A549 (cell line): ENCODE measurements around the gene SLC38A4. TPM values are rescaled to one million over a fixed set of nuclear protein-coding genes. Genes with fewer than 3 reads are reported as not detected.

ENCODE experiments used
- ATAC-seq, 2 experiments: fragments of 200-7000 bp in 1 of 2; fragments of >200 bp in 1 of 2; cut with Nextera tagmentation in 1 of 2; cut with Tn5 transposase in 1 of 2; 3 replicates each; pipeline versions ENCODE4 v1.8.0 to v1.9.1; 2018 to 2020; ENCODE audit warnings: mild to moderate bottlenecking in 1 of 2, moderate library complexity in 1 of 2
- CTCF ChIA-PET: fragments of 300-600 bp; sonication (Branson Sonifier 250); formaldehyde crosslinking; extraction: SDS; loops from one replicate; lab custom pipeline; 2021; ENCODE audit warnings: antibody characterized with exemption, inconsistent platforms; lab: Yijun Ruan, JAX
- POLR2A ChIA-PET: fragments of 350-600 bp; formaldehyde crosslinking; extraction: SDS; loops from one replicate; lab custom pipeline; 2021; ENCODE audit warnings: antibody characterized with exemption, inconsistent platforms; lab: Yijun Ruan, JAX
- DNase-seq, 2 experiments: peaks; one replicate each; pipeline versions ENCODE4 v3.0.0 to v3.0.0-alpha.2; 2011 to 2016; ENCODE audit warnings: low read depth in 1 of 2, low spot score in 1 of 2
- FAIRE-seq: peaks from 2 replicates; lab custom pipeline; 2011; peaks lifted over from hg19 to GRCh38; lab: Jason Lieb, UNC
- H3K27ac ChIP-seq, 2 experiments: fragments of >200 bp; sonication (Bioruptor Twin); formaldehyde crosslinking; 3 replicates each; pipeline ENCODE4 v1.5.1; 2016 to 2017
- H3K4me1 ChIP-seq: fragments of >200 bp; sonication (Bioruptor Twin); formaldehyde crosslinking; 3 replicates; pipeline ENCODE4 v1.6.1; 2016
- H3K4me2 ChIP-seq: fragments of >200 bp; sonication (Bioruptor Twin); formaldehyde crosslinking; 3 replicates; pipeline ENCODE4 v1.6.1; 2016
- H3K4me3 ChIP-seq: fragments of >200 bp; sonication (Bioruptor Twin); formaldehyde crosslinking; 3 replicates; pipeline ENCODE4 v1.5.1; 2016
- H3K9me3 ChIP-seq: fragments of >200 bp; sonication (Bioruptor Twin); formaldehyde crosslinking; 3 replicates; pipeline ENCODE4 v1.6.1; 2016
- BHLHE40 ChIP-seq: IDR thresholded peaks from 2 replicates; pipeline ENCODE4 v1.6.1; 2012; ENCODE audit warnings: low read depth, low read length, inconsistent platforms
- CBX2 ChIP-seq: fragments of 200-600 bp; sonication (generic); IDR thresholded peaks from 2 replicates; pipeline ENCODE4 v1.6.1; 2016; ENCODE audit warnings: low read depth, mild to moderate bottlenecking, borderline replicate concordance
- CHD2 ChIP-seq: fragments of 150-350 bp; IDR thresholded peaks from 2 replicates; pipeline ENCODE4 v1.6.1; 2014; ENCODE audit warnings: low read length; ENCODE audit not compliant: partially characterized antibody
- CHD4 ChIP-seq: fragments of 200-600 bp; sonication (generic); IDR thresholded peaks from 2 replicates; pipeline ENCODE4 v1.6.1; 2016; ENCODE audit warnings: antibody characterized with exemption, mild to moderate bottlenecking, borderline replicate concordance
- EHF ChIP-seq: fragments of 250-450 bp; sonication (Bioruptor Pico); IDR thresholded peaks from 2 replicates; pipeline ENCODE4 v1.5.0; 2020; ENCODE audit warnings: mild to moderate bottlenecking
- EHMT2 ChIP-seq: fragments of 200-600 bp; sonication (generic); IDR thresholded peaks from 2 replicates; pipeline ENCODE4 v1.6.1; 2016; ENCODE audit warnings: antibody characterized with exemption, low read depth, mild to moderate bottlenecking, moderate library complexity
- EP300 ChIP-seq, 2 experiments: fragments of >200 bp; sonication (Bioruptor Twin); formaldehyde crosslinking; IDR thresholded peaks; 2 replicates in 1 of 2; 3 replicates in 1 of 2; pipeline ENCODE4 v1.6.1; 2016 to 2017
- ESRRA ChIP-seq: fragments of 150-350 bp; IDR thresholded peaks from 2 replicates; pipeline ENCODE4 v1.6.1; 2014; ENCODE audit warnings: mild to moderate bottlenecking, low read length, borderline replicate concordance
- FOSB ChIP-seq: fragments of 250-450 bp; sonication (Bioruptor Pico); IDR thresholded peaks from 2 replicates; pipeline ENCODE4 v1.5.0; 2020; ENCODE audit warnings: mild to moderate bottlenecking, moderate library complexity
- HEYL ChIP-seq: fragments of 250-450 bp; sonication (Bioruptor Pico); IDR thresholded peaks from 2 replicates; pipeline ENCODE4 v1.8.0; 2021; ENCODE audit warnings: mild to moderate bottlenecking, moderate library complexity
- HOXA7 ChIP-seq: fragments of 250-450 bp; sonication (Bioruptor Pico); IDR thresholded peaks from 2 replicates; pipeline ENCODE4 v1.5.0; 2020; ENCODE audit warnings: mild to moderate bottlenecking, moderate library complexity
- HOXB13 ChIP-seq: fragments of 250-450 bp; sonication (Bioruptor Pico); IDR thresholded peaks from 2 replicates; pipeline ENCODE4 v1.5.0; 2020; ENCODE audit warnings: low read depth, mild to moderate bottlenecking, moderate library complexity
- JUNB ChIP-seq: fragments of >200 bp; sonication (Bioruptor Twin); formaldehyde crosslinking; IDR thresholded peaks from 2 replicates; pipeline ENCODE4 v1.6.1; 2016
- MAFK ChIP-seq: fragments of 450-650 bp; IDR thresholded peaks from 2 replicates; pipeline ENCODE4 v1.6.1; 2014; ENCODE audit not compliant: partially characterized antibody
- MAZ ChIP-seq: fragments of 150-350 bp; IDR thresholded peaks from 2 replicates; pipeline ENCODE4 v1.6.1; 2014; ENCODE audit warnings: antibody characterized with exemption, low read depth, low read length, borderline replicate concordance
- NFE2L2 ChIP-seq: fragments of 150-350 bp; conservative IDR thresholded peaks from 2 replicates; pipeline ENCODE4 v1.6.1; 2014; ENCODE audit warnings: low read length
- NPAS2 ChIP-seq: fragments of 250-450 bp; sonication (Bioruptor Pico); IDR thresholded peaks from 2 replicates; pipeline ENCODE4 v1.8.0; 2022; ENCODE audit warnings: mild to moderate bottlenecking, moderate library complexity, borderline replicate concordance
- PHF8 ChIP-seq: fragments of 200-600 bp; sonication (generic); IDR thresholded peaks from 2 replicates; pipeline ENCODE4 v1.6.1; 2016; ENCODE audit warnings: low read depth, mild to moderate bottlenecking, antibody characterized with exemption, moderate library complexity, borderline replicate concordance
- POLR2A ChIP-seq: IDR thresholded peaks from 2 replicates; pipeline ENCODE4 v1.6.1; 2012; ENCODE audit warnings: mild to moderate bottlenecking, low read length
- POLR2AphosphoS2 ChIP-seq: conservative IDR thresholded peaks from 2 replicates; pipeline ENCODE4 v1.6.1; 2012; ENCODE audit warnings: low read length, improper control_type of control experiment, inconsistent platforms
- RARB ChIP-seq: fragments of 250-450 bp; sonication (Bioruptor Pico); IDR thresholded peaks from 2 replicates; pipeline ENCODE4 v1.8.0; 2021; ENCODE audit warnings: mild to moderate bottlenecking, moderate library complexity
- SMC3 ChIP-seq: fragments of >200 bp; sonication (Bioruptor Twin); formaldehyde crosslinking; IDR thresholded peaks from 3 replicates; pipeline ENCODE4 v1.6.1; 2018; ENCODE audit warnings: inconsistent platforms
- SREBF2 ChIP-seq: fragments of 450-650 bp; IDR thresholded peaks from 2 replicates; pipeline ENCODE4 v1.6.1; 2014; ENCODE audit warnings: mild to moderate bottlenecking, moderate library complexity
- ZFP36 ChIP-seq: fragments of 450-650 bp; IDR thresholded peaks from 2 replicates; pipeline ENCODE4 v1.6.1; 2014; ENCODE audit warnings: borderline replicate concordance; ENCODE audit not compliant: partially characterized antibody
- ZNF302 ChIP-seq: fragments of 250-450 bp; sonication (Bioruptor Pico); IDR thresholded peaks from 2 replicates; pipeline ENCODE4 v1.9.0; 2021; ENCODE audit warnings: inconsistent platforms, mild to moderate bottlenecking, moderate library complexity
- WGBS: methylation state at CpG from one replicate; pipeline ENCODE4 v1.1.6; 2017; ENCODE audit errors: missing lambda C conversion rate; 5-methylcytosine and 5-hydroxymethylcytosine counted together
- polyA plus RNA-seq, 4 experiments: library from polyadenylated mRNA; depleted of rRNA in 3 of 4; stranded (reverse); fragments of >200 nt; fragmentation: RNase III in 1 of 4; extraction: RNeasy Plus Mini Kit Qiagen cat#74134 plus additional on column Dnase treatment in 1 of 4; gene quantifications; 2 replicates in 3 of 4; 3 replicates in 1 of 4; pipeline ENCODE4 v1.2.3, GENCODE V29; 2011 to 2017
- TF ChIP-seq, protein P1 (sequence below): fragments of >200 bp; sonication (Bioruptor Twin); formaldehyde crosslinking; IDR thresholded peaks from 3 replicates; pipeline ENCODE4 v1.6.1; 2016
- TF ChIP-seq, protein P2 (sequence below): fragments of 200-600 bp; sonication (generic); IDR thresholded peaks from 2 replicates; pipeline ENCODE4 v1.6.1; 2016; ENCODE audit warnings: antibody characterized with exemption, mild to moderate bottlenecking, moderate library complexity
- TF ChIP-seq, protein P3 (sequence below): IDR thresholded peaks from 2 replicates; pipeline ENCODE4 v1.6.1; 2012
- TF ChIP-seq, protein P4 (sequence below): fragments of 250-450 bp; sonication (Bioruptor Pico); IDR thresholded peaks from 2 replicates; pipeline ENCODE4 v1.5.0; 2021; ENCODE audit warnings: mild to moderate bottlenecking, moderate library complexity, borderline replicate concordance
- TF ChIP-seq, protein P5 (sequence below): fragments of >200 bp; sonication (Bioruptor Twin); formaldehyde crosslinking; IDR thresholded peaks from 2 replicates; pipeline ENCODE4 v1.6.1; 2016

Gene SLC38A4
- polyA plus RNA-seq, 2 of the 4 experiments (the other 2 are of a cell fraction) = 0.09 to 0.30 TPM

DNA sequence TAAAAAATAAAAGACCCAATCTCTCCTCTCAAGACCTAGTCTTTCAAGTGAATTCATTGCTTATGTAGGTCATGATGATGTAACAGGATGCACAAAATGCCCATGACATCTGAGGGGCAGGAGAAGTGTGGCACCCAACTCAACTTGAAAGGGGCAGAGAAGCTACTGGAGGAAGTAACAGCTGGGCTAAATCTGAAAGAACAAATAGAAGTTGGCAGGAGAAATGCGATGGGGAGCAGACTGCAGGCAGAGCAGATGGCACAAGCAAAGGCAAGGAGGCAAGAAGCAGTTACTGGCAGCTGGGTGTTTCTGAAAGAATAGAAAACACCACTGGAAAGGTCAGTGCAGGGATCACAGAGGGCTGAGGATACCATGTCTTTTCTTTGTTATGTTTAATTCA, 14.6 kb downstream of the SLC38A4 start:
- Histone ChIP-seq H3K4me1 (no peaks in the 10 kb centered on the region), H3K4me3 (no peak overlapping the region), H3K4me2 (no peak overlapping the region), H3K9me3 (no peaks in the 10 kb centered on the region), H3K27ac (no peak overlapping the region)
- no peak for TF ChIP-seq ESRRA
- TF ChIP-seq, protein P1, sequence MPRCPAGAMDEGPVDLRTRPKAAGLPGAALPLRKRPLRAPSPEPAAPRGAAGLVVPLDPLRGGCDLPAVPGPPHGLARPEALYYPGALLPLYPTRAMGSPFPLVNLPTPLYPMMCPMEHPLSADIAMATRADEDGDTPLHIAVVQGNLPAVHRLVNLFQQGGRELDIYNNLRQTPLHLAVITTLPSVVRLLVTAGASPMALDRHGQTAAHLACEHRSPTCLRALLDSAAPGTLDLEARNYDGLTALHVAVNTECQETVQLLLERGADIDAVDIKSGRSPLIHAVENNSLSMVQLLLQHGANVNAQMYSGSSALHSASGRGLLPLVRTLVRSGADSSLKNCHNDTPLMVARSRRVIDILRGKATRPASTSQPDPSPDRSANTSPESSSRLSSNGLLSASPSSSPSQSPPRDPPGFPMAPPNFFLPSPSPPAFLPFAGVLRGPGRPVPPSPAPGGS = no peak
- no peak for TF ChIP-seq BHLHE40
- no peak for TF ChIP-seq HOXA7 (CRISPR knock-in tag)
- TF ChIP-seq EP300 (IDR thresholded peaks at IDR 0.05) = no peak
- TF ChIP-seq EHMT2 = no peak
- no peak for TF ChIP-seq MAZ
- TF ChIP-seq CBX2 = no peak
- no peak for TF ChIP-seq SREBF2
- no peak for TF ChIP-seq POLR2AphosphoS2
- TF ChIP-seq, protein P2, sequence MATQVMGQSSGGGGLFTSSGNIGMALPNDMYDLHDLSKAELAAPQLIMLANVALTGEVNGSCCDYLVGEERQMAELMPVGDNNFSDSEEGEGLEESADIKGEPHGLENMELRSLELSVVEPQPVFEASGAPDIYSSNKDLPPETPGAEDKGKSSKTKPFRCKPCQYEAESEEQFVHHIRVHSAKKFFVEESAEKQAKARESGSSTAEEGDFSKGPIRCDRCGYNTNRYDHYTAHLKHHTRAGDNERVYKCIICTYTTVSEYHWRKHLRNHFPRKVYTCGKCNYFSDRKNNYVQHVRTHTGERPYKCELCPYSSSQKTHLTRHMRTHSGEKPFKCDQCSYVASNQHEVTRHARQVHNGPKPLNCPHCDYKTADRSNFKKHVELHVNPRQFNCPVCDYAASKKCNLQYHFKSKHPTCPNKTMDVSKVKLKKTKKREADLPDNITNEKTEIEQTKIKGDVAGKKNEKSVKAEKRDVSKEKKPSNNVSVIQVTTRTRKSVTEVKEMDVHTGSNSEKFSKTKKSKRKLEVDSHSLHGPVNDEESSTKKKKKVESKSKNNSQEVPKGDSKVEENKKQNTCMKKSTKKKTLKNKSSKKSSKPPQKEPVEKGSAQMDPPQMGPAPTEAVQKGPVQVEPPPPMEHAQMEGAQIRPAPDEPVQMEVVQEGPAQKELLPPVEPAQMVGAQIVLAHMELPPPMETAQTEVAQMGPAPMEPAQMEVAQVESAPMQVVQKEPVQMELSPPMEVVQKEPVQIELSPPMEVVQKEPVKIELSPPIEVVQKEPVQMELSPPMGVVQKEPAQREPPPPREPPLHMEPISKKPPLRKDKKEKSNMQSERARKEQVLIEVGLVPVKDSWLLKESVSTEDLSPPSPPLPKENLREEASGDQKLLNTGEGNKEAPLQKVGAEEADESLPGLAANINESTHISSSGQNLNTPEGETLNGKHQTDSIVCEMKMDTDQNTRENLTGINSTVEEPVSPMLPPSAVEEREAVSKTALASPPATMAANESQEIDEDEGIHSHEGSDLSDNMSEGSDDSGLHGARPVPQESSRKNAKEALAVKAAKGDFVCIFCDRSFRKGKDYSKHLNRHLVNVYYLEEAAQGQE = no peak
- no peak for TF ChIP-seq NFE2L2
- no peak for TF ChIP-seq SMC3
- no peak for TF ChIP-seq HEYL (CRISPR knock-in tag)
- TF ChIP-seq CHD4 = no peak
- TF ChIP-seq CHD2 = no peak
- TF ChIP-seq MAFK = no peak
- TF ChIP-seq HOXB13 (CRISPR knock-in tag) = no peak
- no peak for ATAC-seq
- CTCF ChIA-PET = no interaction called here
- DNase-seq = no peak
- WGBS = 21% methylated on average over 1 of the region's 1 CpG
- no peak for FAIRE-seq
- POLR2A ChIA-PET = no interaction called here

DNA sequence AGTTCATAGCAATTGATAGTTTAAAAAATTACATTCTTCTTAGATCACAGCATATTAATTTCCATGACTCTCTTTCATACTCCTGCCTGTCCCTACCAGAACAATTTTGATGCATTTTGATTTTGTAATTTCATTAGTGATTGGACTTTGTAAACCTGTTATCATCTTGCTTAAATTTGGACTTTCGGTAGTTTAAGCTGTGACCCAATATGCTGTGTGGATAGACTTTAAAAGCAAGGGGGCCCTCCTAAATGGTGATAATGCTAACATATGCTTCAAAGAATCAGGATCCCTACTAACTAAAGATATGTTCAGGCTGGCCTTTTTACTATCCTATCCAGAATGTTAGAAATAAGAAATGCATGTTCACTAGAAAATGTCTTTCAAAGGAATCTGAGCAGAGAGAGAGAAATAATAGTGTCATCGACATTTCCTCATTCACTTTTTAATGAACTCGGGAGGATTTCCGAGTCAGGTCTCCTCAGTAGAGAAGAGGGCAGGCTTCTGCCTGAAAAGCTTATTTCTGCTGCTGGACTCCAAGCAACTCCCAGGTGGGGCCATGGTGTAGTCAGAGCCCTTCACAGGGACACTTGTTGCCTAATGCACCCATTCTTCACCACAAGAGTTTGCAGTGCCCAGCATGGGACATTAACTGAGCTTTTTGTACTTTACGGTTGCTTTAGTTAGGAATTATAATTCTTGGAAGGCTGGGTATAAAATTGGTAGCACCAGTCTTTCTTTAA, 16.7 kb downstream of the SLC38A4 start:
- ChIA-PET CTCF (no interaction called here), POLR2A (no interaction called here)
- FAIRE-seq (no peak), DNase-seq (no peak), ATAC-seq (peak in 1 of 2 experiments; percentile 30; a peak in 1 of 6 replicates)
- Histone ChIP-seq H3K4me3 (no peak overlapping the region), H3K4me1 (no peaks in the 10 kb centered on the region), H3K27ac (no peak overlapping the region), H3K4me2 (no peak overlapping the region), H3K9me3 (no peaks in the 10 kb centered on the region)
- WGBS = 50% methylated on average over 5 of the region's 5 CpGs
- no peak for TF ChIP-seq PHF8
- TF ChIP-seq POLR2A = no peak
- TF ChIP-seq, protein P3, sequence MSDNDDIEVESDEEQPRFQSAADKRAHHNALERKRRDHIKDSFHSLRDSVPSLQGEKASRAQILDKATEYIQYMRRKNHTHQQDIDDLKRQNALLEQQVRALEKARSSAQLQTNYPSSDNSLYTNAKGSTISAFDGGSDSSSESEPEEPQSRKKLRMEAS = no peak
- no peak for TF ChIP-seq JUNB
- no peak for TF ChIP-seq FOSB (CRISPR knock-in tag)
- no peak for TF ChIP-seq ZFP36
- TF ChIP-seq, protein P4, sequence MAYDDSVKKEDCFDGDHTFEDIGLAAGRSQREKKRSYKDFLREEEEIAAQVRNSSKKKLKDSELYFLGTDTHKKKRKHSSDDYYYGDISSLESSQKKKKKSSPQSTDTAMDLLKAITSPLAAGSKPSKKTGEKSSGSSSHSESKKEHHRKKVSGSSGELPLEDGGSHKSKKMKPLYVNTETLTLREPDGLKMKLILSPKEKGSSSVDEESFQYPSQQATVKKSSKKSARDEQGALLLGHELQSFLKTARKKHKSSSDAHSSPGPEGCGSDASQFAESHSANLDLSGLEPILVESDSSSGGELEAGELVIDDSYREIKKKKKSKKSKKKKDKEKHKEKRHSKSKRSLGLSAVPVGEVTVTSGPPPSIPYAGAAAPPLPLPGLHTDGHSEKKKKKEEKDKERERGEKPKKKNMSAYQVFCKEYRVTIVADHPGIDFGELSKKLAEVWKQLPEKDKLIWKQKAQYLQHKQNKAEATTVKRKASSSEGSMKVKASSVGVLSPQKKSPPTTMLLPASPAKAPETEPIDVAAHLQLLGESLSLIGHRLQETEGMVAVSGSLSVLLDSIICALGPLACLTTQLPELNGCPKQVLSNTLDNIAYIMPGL (CRISPR knock-in tag) = no peak
- TF ChIP-seq ZNF302 = no peak
- no peak for TF ChIP-seq EHMT2
- TF ChIP-seq RARB (CRISPR knock-in tag) = no peak
- TF ChIP-seq NPAS2 = no peak
- TF ChIP-seq EHF = no peak
- no peak for TF ChIP-seq CHD4
- TF ChIP-seq, protein P5, sequence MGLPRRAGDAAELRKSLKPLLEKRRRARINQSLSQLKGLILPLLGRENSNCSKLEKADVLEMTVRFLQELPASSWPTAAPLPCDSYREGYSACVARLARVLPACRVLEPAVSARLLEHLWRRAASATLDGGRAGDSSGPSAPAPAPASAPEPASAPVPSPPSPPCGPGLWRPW = no peak
